ENCODE measurements around the gene HOXA6. TPM values are rescaled to one million over a fixed set of nuclear protein-coding genes. Genes with fewer than 3 reads are reported as not detected.

HOXA6 gene
- total and polyA plus RNA-seq, 10 of the 15 experiments (the other 5 are each of a cell fraction or from before 2014, with no cell fraction given), result 0.08 TPM; not detected in 9

- H2AFZ ChIP-seq (ENCODE audit: control insufficient read depth, low read depth, low read length), result no peak overlapping the region
- no peak overlapping the region for H3K4me3 ChIP-seq
- H3K4me1 ChIP-seq (ENCODE audit: control insufficient read depth, insufficient read depth, low read length), result no peaks in the 10 kb centered on the region
- ChIA-PET POLR2A (no interaction called here), CTCF (no interaction called here), SMC1A (ENCODE audit: uncharacterized antibody, unreplicated experiment) (interaction anchor here (1.3 kb wide), 1 partner anchor 17 kb away, joined by 3 read pairs; no protein-coding TSS in a partner anchor), RAD21 (ENCODE audit: unreplicated experiment) (no interaction called here)
- H3K27me3 ChIP-seq (replicated peaks in 1 of 2; ENCODE audit: control insufficient read depth in 2 of 2, insufficient read depth in 2 of 2, low read length in 1 of 2), result no peaks in the 10 kb centered on the region; a peak in 1 of 4 replicates
- H3K4me2 ChIP-seq (ENCODE audit: control insufficient read depth, insufficient read depth), result no peak overlapping the region
- no peak for ATAC-seq
- no peaks in the 10 kb centered on the region for H3K9me3 ChIP-seq (replicated peaks; ENCODE audit: control insufficient read depth, insufficient read depth, low read length)
- no peak overlapping the region for H3K9ac ChIP-seq (ENCODE audit: control insufficient read depth, insufficient read depth, low read length)
- H3K27ac ChIP-seq (ENCODE audit: control insufficient read depth, insufficient read depth), result no peak overlapping the region
- no peak for FAIRE-seq
- BruUV-seq (replicated peaks), result no TSS peak
- H3K79me2 ChIP-seq (ENCODE audit: control insufficient read depth, insufficient read depth, low read length), result no peaks in the 10 kb centered on the region
- no peaks in the 10 kb centered on the region for H3K36me3 ChIP-seq (ENCODE audit: control insufficient read depth in 2 of 2, insufficient read depth in 2 of 2, low read length in 1 of 2)
- no peaks in the 10 kb centered on the region; the same call in 1 of the 2 replicates for H4K20me1 ChIP-seq (ENCODE audit: control insufficient read depth, insufficient read depth)
- in situ Hi-C loops (cut with MboI) (no loop called here), intact Hi-C loops (cut with micrococcal nuclease; ENCODE audit: unreplicated experiment) (no loop called here)
- 39% methylated on average over 10 of the region's 12 CpGs for WGBS (ENCODE audit: insufficient coverage, insufficient replicate concordance, low lambda C conversion rate, missing lambda C conversion rate)
- DNase-seq (ENCODE audit: low read depth, low spot score), result no peak
- TF ChIP-seq STAT1 (conservative IDR thresholded peaks at IDR 0.05) (no peak), POLR2AphosphoS5 (IDR thresholded peaks at IDR 0.05; ENCODE audit: low read length) (no peak), ZNF622 (IDR thresholded peaks at IDR 0.05) (no peak), REST (IDR thresholded peaks at IDR 0.05; ENCODE audit: low read depth, low read length) (no peak), HCFC1 (IDR thresholded peaks at IDR 0.05; ENCODE audit: low read length) (no peak), CEBPB (IDR thresholded peaks at IDR 0.05; ENCODE audit: borderline replicate concordance in 1 of 2, low read depth in 2 of 2, low read length in 2 of 2) (no peak), E2F8 (IDR thresholded peaks at IDR 0.05; ENCODE audit: low read depth, partially characterized antibody) (no peak), MAX (IDR thresholded peaks at IDR 0.05; ENCODE audit: low read depth, low read length) (no peak), ZNF384 (IDR thresholded peaks at IDR 0.05; ENCODE audit: borderline replicate concordance, low read depth, low read length) (no peak), TCF12 (IDR thresholded peaks at IDR 0.05; ENCODE audit: low read depth, low read length) (no peak), NBN (IDR thresholded peaks at IDR 0.05) (no peak), ATF7 (IDR thresholded peaks at IDR 0.05; ENCODE audit: low read depth) (no peak), PML (IDR thresholded peaks at IDR 0.05; ENCODE audit: low read length) (no peak), ZBTB4 (CRISPR knock-in tag; IDR thresholded peaks at IDR 0.05) (no peak)
Observed at GRCh38 chr7:27116962-27117886, 30.4 kb downstream of the HOXA6 start.

Measured in GM12878 (cell line).